ENCODE measurements around the gene ATP1B3.

DNA sequence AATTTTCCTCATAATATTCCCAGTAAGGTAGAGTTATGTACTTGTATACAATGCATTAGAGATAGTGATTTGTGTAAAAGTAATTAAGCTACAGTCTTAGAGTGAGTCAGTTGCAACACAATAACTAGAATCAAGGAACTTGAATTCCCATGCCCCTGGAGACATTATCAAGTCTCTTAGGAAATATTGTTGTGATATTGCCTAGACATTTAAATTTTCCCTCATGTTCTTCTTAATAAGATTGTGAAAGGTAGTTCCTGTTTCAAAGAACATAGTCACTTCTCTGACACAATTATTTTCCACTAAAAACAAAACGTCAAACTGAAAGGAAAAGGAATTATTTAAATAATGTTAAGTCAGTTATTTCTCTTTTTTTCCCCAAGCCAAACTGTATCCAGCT lies 13.0 kb upstream of the ATP1B3 start:
- TF ChIP-seq, protein P1, sequence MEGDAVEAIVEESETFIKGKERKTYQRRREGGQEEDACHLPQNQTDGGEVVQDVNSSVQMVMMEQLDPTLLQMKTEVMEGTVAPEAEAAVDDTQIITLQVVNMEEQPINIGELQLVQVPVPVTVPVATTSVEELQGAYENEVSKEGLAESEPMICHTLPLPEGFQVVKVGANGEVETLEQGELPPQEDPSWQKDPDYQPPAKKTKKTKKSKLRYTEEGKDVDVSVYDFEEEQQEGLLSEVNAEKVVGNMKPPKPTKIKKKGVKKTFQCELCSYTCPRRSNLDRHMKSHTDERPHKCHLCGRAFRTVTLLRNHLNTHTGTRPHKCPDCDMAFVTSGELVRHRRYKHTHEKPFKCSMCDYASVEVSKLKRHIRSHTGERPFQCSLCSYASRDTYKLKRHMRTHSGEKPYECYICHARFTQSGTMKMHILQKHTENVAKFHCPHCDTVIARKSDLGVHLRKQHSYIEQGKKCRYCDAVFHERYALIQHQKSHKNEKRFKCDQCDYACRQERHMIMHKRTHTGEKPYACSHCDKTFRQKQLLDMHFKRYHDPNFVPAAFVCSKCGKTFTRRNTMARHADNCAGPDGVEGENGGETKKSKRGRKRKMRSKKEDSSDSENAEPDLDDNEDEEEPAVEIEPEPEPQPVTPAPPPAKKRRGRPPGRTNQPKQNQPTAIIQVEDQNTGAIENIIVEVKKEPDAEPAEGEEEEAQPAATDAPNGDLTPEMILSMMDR (IDR thresholded peaks at IDR 0.05) = no peak
- TF ChIP-seq POLR2A (IDR thresholded peaks at IDR 0.05) = no peak

All from ovary (tissue), 3 donors.